Measurements from ENCODE around the gene SPOCK1.

DNA sequence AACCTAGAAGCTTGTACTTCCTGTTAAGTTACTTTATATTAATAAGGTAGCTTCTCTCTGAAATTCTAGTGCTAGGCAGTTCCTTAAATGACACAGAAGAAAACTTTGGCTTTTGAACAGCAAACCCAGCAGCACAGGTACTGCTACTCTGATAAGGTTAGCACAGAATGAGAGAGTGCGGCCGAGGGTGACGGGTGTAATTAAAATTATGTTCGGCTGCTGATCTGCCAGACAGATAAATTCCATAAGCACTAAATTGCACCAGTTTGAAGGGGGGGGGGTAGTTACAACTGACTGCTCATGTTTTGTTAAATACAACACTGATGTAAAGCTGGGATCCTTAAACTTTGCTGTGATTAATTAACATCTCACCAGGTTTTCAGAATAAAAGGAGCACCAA, 475.1 kb downstream of the SPOCK1 start:
- TF ChIP-seq POLR2A (IDR thresholded peaks at IDR 0.05) (no peak), CTCF (IDR thresholded peaks at IDR 0.05) (no peak), POLR2AphosphoS5 (IDR thresholded peaks at IDR 0.05) (no peak), EP300 (IDR thresholded peaks at IDR 0.05) (no peak)
